Activated CD8-positive, alpha-beta T cell treated with anti-CD3 and anti-CD28 coated beads for 36 hours (primary cell): ENCODE results near the gene ZSCAN10. TPM values are rescaled to one million over a fixed set of nuclear protein-coding genes. Genes with fewer than 3 reads are reported as not detected.

Experiments used
- ATAC-seq: fragments of 200-7000 bp; cut with Tn5 transposase; one replicate; pipeline ENCODE4 v1.10.0; 2021; ENCODE audit warnings: mild to moderate bottlenecking, moderate library complexity
- CTCF ChIA-PET: fragments of 350-600 bp; sonication (Branson Sonifier 250); formaldehyde crosslinking; loops from one replicate; lab custom pipeline; 2021; ENCODE audit warnings: antibody characterized with exemption; lab: Charles Lee
- POLR2A ChIA-PET: fragments of 350-600 bp; sonication (Branson Sonifier 250); formaldehyde crosslinking; loops from one replicate; lab custom pipeline; 2021; ENCODE audit warnings: antibody characterized with exemption; lab: Charles Lee
- DNase-seq: peaks from one replicate; pipeline ENCODE4 v3.0.0-alpha.2; 2020
- H3K27ac Mint-ChIP-seq: one replicate; pipeline ENCODE4 v1.8.0; 2021; ENCODE audit warnings: mild to moderate bottlenecking, mixed read lengths
- H3K27me3 Mint-ChIP-seq: one replicate; pipeline ENCODE4 v1.8.0; 2021; ENCODE audit warnings: mixed read lengths
- H3K36me3 Mint-ChIP-seq: one replicate; pipeline ENCODE4 v1.8.0; 2021; ENCODE audit warnings: low read depth, mixed read lengths
- H3K4me1 Mint-ChIP-seq: one replicate; pipeline ENCODE4 v1.8.0; 2021; ENCODE audit warnings: low read depth, mixed read lengths
- H3K4me3 Mint-ChIP-seq: one replicate; pipeline ENCODE4 v1.8.0; 2021; ENCODE audit warnings: mild to moderate bottlenecking, moderate library complexity, mixed read lengths
- H3K9me3 Mint-ChIP-seq: one replicate; pipeline ENCODE4 v1.8.0; 2021; ENCODE audit warnings: mixed read lengths
- intact Hi-C: fragments of 100-400 bp; cut with micrococcal nuclease; formaldehyde crosslinking; loops from one replicate; pipeline ENCODE4 v1.10.0; 2022
- total RNA-seq, 2 experiments: library from RNA; stranded (reverse); gene quantifications; one replicate each; pipeline ENCODE4 v1.2.3, GENCODE V29; 2021
- TF ChIP-seq, protein P1 (sequence below): fragments of 200-600 bp; IDR thresholded peaks from one replicate; pipeline ENCODE4 v1.8.0; 2022; ENCODE audit warnings: antibody characterized with exemption, mild to moderate bottlenecking

ZSCAN10 gene
- total RNA-seq, 2 experiments from 2014 or later: 0.09 to 0.25 TPM

DNA sequence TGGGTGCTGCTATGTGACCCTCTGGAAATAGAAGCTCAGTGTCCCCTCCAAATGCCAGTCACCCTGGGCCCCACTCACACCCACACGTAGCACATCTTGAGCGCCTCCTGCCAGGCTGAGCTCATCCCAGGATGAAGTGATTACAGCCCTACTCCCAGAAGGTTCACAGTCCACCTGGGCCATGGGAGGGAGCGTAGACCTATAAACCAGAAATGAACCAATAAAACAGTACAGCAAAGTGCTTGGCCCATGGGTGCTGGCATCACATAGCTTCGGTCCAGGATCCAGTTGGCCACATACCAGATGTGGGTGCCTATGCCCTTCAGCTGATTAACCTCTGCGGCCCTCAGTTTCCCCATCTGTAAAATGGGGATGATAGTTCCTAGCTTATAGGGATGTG, 60.2 kb downstream of the ZSCAN10 start:
- Mint-ChIP-seq H3K9me3 (no peaks in the 10 kb centered on the region), H3K27me3 (peaks cover 64% of the 10 kb centered on the region), H3K4me3 (no peak overlapping the region), H3K27ac (no peak overlapping the region), H3K4me1 (peaks cover 8% of the 10 kb centered on the region), H3K36me3 (no peaks in the 10 kb centered on the region)
- DNase-seq: no peak
- ChIA-PET CTCF (interaction anchor here (1.3 to 2.0 kb wide), 4 partner anchors 11 to 91 kb away, joined by 4 to 19 read pairs (median 6); no protein-coding TSS in a partner anchor), POLR2A (interaction anchor here (1.2 to 1.8 kb wide), 5 partner anchors 9 to 19 kb away, joined by 3 to 6 read pairs (median 5); no protein-coding TSS in a partner anchor)
- TF ChIP-seq, protein P1, sequence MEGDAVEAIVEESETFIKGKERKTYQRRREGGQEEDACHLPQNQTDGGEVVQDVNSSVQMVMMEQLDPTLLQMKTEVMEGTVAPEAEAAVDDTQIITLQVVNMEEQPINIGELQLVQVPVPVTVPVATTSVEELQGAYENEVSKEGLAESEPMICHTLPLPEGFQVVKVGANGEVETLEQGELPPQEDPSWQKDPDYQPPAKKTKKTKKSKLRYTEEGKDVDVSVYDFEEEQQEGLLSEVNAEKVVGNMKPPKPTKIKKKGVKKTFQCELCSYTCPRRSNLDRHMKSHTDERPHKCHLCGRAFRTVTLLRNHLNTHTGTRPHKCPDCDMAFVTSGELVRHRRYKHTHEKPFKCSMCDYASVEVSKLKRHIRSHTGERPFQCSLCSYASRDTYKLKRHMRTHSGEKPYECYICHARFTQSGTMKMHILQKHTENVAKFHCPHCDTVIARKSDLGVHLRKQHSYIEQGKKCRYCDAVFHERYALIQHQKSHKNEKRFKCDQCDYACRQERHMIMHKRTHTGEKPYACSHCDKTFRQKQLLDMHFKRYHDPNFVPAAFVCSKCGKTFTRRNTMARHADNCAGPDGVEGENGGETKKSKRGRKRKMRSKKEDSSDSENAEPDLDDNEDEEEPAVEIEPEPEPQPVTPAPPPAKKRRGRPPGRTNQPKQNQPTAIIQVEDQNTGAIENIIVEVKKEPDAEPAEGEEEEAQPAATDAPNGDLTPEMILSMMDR: no peak
- ATAC-seq: no peak
- intact Hi-C loops: no loop called here

Other genes with a start within 250 kb of the ZSCAN10 start
- gene PRSS22, start 241.1 kb downstream of the ZSCAN10 start, total RNA-seq: not detected
- gene FLYWCH2, start 216.1 kb downstream of the ZSCAN10 start, total RNA-seq: 10 to 100 TPM; 18.9 to 19.3 TPM
- 10 to 100 TPM; 33.4 to 34.9 TPM for gene FLYWCH1, start 187.4 kb downstream of the ZSCAN10 start, total RNA-seq
- under 1 TPM in 1 of 2 experiments, not detected in 1; 0.22 TPM for gene KREMEN2, start 135.0 kb downstream of the ZSCAN10 start, total RNA-seq
- 10 to 100 TPM; 29.4 to 30.4 TPM for gene PAQR4, start 129.9 kb downstream of the ZSCAN10 start, total RNA-seq
- 100 to 1,000 TPM; 121 to 123 TPM for gene PKMYT1, start 118.8 kb downstream of the ZSCAN10 start, total RNA-seq
- not detected for gene CLDN9, start 86.4 kb downstream of the ZSCAN10 start, total RNA-seq
- gene CLDN6, start 81.1 kb downstream of the ZSCAN10 start, total RNA-seq: not detected
- gene TNFRSF12A, start 78.9 kb downstream of the ZSCAN10 start, total RNA-seq: 10 to 100 TPM; 11.8 to 13.5 TPM
- gene HCFC1R1, start 75.4 kb downstream of the ZSCAN10 start, total RNA-seq: 10 to 100 TPM; 24.2 to 24.8 TPM
- 10 to 100 TPM; 55.4 to 56.6 TPM for gene THOC6, start 75.3 kb downstream of the ZSCAN10 start, total RNA-seq
- under 1 TPM; 0.77 to 0.92 TPM for gene BICDL2, start 62.4 kb downstream of the ZSCAN10 start, total RNA-seq
- gene MMP25, start 52.7 kb downstream of the ZSCAN10 start, total RNA-seq: 1 to 10 TPM; 1.1 to 1.5 TPM
- 100 to 1,000 TPM; 971 to 974 TPM for gene IL32, start 33.7 kb downstream of the ZSCAN10 start, total RNA-seq
- not detected for gene ZNF205, start 13.3 kb upstream of the ZSCAN10 start, total RNA-seq
- 1 to 10 TPM; 6.1 to 7.5 TPM for gene ZNF213, start 35.7 kb upstream of the ZSCAN10 start, total RNA-seq
- not detected for gene OR1F1, start 88.9 kb upstream of the ZSCAN10 start, total RNA-seq
- gene ZNF200, start 135.9 kb upstream of the ZSCAN10 start, total RNA-seq: 1 to 10 TPM; 8.7 to 9.6 TPM
- gene MEFV, start 157.3 kb upstream of the ZSCAN10 start, total RNA-seq: not detected
- 10 to 100 TPM; 19.5 to 22.0 TPM for gene ZNF263, start 184.2 kb upstream of the ZSCAN10 start, total RNA-seq
- 1 to 10 TPM; 4.0 to 4.7 TPM for gene TIGD7, start 206.1 kb upstream of the ZSCAN10 start, total RNA-seq
- gene ZNF75A, start 206.2 kb upstream of the ZSCAN10 start, total RNA-seq: 10 to 100 TPM; 21.2 to 21.7 TPM